HG02885 (cell line): ENCODE measurements around the gene CMYA5.

Source experiments
- ATAC-seq: cut with Tn5 transposase; IDR thresholded peaks from one replicate; pipeline ENCODE4 v1.9.1; 2021; ENCODE audit warnings: mild to moderate bottlenecking; ENCODE audit not compliant: unreplicated experiment, poor library complexity

The CMYA5 gene

GRCh38 chr5:79831381-79832309, 142.0 kb downstream of the CMYA5 start:
- ATAC-seq = no peak

DNA sequence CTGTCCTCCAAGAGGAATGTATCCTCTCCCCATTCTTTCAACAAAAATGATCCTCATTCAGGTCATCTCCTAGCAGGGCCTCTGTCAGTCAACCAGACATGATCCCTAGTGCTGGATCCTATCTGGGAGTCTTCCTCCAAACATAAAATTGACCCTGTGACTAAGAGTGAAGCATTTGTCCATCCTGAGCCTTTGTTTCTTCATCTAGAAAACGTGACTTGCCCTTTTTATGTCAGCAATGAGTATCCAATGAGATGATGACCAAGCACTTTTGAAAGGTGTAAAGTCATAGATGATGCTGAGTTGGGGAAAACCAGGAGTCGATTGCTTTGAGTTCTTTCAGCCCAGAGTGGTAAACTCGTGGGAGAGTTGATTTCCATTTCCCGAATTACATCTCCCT, 143.3 kb downstream of the CMYA5 start:
- ATAC-seq = no peak

GRCh38 chr5:79834098-79834753, 144.6 kb downstream of the CMYA5 start:
- no peak for ATAC-seq

DNA sequence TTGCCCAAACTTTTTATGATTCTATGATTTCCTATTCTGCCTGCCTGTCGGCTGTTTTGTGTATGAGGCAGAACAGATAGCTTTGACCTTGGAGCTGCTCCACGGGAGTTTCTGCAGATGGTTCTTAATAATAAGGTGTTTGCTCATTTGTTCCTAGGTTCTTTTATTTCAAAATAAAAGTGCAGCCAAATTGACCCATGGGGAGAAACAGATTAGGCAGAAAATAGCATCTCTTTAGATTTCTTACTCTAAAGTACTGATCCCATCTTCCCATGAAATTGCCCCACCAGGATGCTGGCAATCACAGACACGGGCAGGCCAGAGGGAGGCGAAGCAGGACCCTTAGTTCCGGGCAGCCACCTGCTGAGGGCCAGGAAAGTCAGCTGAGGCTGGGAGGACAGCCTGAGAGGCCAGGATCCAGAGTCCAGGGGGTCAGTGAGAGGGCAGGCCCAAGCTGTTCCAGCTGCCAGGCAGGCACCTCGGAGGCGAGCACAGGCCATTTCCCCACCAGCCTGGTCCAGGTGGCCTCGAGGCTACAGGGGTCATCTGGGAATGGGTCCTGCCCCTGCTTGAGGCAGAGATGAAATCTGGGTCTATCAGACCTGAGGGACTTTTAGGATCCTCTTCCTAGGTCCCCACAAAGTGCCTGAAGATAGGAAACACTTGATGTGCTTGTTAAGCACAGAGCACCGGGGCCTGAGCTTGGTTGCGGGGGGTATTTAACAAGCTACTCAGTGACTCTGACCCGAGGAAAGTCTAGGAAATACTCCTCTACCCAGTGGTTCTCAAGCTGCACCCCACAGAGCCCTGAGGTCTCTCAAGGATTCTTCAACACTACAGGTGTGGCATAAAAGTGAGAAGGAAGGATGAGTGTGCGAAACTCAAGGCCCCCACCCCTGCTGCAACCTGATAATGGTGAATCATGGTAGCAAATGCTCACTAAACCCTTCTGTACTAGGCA, 145.4 kb downstream of the CMYA5 start:
- no peak for ATAC-seq

DNA sequence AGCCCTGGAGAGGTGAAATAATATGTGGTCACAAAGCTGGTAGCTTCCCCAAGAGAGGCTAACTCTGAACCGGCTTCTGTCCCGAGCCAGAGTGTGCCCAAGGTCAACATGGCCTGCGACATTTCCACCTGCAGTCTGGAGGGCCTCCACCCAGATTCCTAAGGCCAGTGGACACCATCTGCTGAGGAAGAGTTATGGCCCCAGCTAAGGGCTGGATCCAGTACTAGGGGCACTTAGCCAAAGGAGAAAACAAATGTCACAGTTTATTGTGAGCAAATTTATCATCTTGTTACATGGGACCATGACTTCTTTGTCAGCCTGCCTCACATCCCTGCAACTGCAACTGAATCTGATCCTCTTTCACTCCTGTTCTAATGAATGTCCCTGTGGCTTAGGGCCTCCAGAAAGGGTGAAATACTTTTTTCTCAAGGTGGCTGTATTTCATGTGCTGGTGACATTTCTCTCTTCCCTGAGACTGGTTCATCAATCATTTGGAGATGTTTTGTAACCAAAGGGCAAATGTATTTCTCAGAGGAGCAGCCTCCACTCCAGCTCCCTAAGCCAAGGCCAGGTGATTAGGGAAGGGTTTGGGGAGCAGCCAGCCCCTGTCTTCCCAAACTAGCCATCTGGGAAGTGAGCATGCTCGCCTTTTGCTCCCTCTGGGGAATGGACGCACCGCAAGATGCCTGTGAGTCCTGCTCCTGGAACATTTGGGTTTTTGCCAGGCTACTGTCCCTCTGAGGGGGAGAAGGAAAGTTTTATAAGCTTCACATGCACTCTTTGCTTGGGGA, 148.3 kb downstream of the CMYA5 start:
- ATAC-seq = no peak

GRCh38 chr5:79840084-79840990, 150.7 kb downstream of the CMYA5 start:
- ATAC-seq = no peak

DNA sequence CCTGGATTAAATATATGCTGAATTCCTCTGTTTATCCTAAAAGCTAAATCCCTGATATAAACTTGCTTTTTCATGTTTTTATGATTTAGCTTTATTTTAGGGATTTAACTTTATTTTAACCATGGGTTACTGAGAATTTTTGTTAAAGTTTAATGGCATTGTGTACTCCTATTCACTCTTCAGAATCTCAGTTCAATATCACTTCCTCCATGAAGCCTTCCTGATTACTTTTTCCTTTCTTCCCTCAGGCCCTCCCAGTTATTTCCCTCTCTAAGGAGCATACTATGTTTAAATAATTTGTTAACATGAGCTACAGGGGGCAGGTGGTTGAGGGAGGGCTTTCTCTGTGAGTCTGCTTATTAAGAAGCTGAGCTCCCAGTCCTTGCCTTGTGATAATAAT, 151.5 kb downstream of the CMYA5 start:
- ATAC-seq = no peak

GRCh38 chr5:79842006-79842881, 152.6 kb downstream of the CMYA5 start:
- ATAC-seq = no peak

DNA sequence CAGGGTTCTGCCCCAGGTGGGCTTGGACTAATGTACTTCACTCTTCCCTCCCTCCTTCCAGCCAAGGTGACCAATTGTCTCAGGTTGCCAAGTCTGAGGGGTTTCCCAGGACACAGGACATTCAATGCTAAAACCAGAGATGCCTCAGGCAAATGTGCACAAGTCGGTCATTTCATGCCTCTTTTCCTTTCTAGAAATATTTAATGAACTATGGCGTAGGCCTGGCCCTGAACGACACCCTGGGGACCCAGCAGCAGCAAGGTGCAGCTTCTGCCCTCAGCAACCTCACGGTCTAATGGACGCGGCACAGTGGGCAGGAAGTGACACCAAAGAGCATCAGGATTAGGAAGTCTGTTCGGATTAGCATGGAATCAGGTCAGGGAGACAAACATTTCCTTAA, 153.4 kb downstream of the CMYA5 start:
- ATAC-seq = no peak

DNA sequence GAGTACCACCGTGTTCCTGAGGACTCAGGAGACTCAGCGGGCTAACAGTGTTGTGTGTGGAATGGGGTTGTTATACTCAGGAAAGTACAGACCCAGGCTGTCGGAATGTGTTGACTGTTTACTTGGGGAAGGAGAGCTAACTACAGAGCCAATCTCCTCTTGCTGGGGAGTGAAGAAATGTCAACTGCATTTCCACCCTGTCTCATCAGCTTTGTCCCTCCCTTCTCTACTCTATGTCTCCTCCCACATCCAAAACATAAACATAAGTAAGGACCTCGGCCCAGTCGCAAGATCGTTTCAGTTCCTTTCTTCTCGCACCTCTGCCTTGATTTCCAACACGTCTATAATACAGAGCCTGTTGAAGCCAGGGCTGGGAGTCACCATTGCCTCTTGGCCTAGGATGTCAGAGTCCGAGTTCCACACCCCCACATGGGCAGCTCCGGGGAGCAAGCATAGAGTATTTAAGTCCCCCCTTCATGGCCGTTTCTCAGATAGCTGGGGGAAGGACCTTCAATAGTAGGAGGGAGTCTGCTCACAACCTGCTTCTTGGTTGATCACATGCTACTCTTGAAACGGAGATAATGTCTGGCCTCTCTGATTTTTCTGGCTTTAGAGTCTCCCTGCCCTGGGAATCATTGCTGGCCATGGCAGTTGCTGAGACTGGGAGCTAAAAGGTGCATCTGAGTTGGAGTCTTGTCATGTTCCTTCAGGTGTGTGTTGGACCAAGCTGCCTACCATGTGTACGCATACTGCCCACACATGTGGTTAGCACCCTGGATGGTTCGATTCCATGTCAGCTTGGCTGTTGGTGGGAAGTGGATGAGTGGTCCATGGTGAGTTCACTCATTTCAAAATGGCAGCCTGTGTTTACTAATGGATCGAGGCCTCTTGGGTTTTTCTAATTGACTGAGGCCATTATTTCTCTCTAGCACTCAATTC, 154.1 kb downstream of the CMYA5 start:
- no peak for ATAC-seq

- no peak for ATAC-seq
These were observed 154.9 kb downstream of the CMYA5 start for GRCh38 chr5:79844571-79844970.

DNA sequence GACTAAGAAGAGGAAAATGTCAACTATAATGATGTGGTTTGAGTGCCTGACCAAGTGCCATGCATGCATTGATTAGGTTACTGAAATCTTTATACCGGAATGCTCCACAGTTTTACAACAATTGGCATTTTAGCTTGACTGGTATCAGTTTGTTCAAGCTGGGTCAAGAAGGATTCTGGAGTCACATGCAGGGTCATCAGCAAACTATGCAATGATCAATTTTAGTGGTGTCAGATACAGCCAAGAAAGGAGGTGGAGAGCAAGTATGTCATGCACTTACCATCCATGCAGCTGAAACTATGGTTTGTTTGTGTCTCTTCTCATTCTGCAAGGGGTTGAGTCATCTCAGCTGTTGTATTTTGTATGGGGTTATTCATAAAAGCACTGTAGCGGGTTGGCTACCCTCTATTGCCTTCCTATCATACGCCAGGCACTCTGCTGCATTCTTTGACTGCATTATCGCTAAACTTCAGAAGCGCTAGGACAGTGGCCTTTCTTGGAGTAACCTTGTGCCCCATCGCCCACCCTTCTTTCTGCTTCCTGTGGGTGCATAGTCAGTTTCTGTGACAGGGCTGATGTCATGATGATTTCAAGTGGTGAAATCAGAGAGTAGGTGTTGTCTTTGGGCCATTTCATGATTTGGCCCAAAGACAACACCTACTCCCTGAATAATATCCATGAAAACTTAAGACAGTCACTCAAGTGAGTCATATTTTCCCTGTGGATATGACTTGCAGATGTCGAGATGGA, 156.0 kb downstream of the CMYA5 start:
- ATAC-seq = no peak

- ATAC-seq = no peak
These were observed 156.5 kb downstream of the CMYA5 start for GRCh38 chr5:79846198-79846521.

- no peak for ATAC-seq
These were observed 157.9 kb downstream of the CMYA5 start for GRCh38 chr5:79847561-79847960.

DNA sequence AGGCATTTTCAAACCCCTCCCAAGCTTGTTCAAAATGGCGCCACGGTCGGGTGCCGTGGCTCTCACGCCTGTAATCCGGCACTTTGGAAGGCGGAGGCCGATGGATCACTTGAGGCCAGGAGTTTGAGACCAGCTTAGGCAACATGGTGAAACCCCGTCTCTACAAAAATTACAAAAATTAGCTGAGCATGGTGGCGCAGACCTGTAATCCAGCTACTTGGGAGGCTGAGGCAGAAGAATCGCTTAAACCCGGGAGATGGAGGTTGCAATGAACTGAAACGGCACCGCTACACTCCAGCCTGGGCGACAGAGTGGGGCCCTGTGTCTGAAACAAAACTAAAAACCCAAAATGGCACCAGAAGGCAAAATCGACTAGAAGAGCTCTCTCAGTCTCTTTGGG, 159.4 kb downstream of the CMYA5 start:
- ATAC-seq = no peak
